Keratinocyte (primary cell): Measurements from ENCODE around the gene SLX4.

Source experiments
- CTCF ChIP-seq, 3 experiments: IDR thresholded peaks in 1 of 3; conservative IDR thresholded peaks in 1 of 3; optimal IDR thresholded peaks in 1 of 3; 2 replicates in 2 of 3; 3 replicates in 1 of 3; pipeline versions ENCODE3 to v1.5.1; 2011; ENCODE audit warnings: low read length in 3 of 3, mild to moderate bottlenecking in 3 of 3, moderate library complexity in 2 of 3, control low read depth in 1 of 3, inconsistent platforms in 1 of 3; ENCODE audit not compliant: insufficient read depth in 2 of 3; ENCODE audit errors: extremely low read depth in 1 of 3
- EZH2 ChIP-seq: IDR thresholded peaks from one replicate; pipeline ENCODE4 v1.6.1; 2012; ENCODE audit warnings: inconsistent platforms, mild to moderate bottlenecking, low read length, moderate library complexity

- no peak for TF ChIP-seq CTCF (optimal IDR thresholded peaks at IDR 0.05 in 1 of 3, IDR thresholded peaks at IDR 0.05 in 1 of 3, conservative IDR thresholded peaks at IDR 0.05 in 1 of 3; ENCODE audit: extremely low read depth in 1 of 3, insufficient read depth in 2 of 3, low read length in 3 of 3)
- no peak for TF ChIP-seq EZH2
These were observed 11.5 kb downstream of the SLX4 start for GRCh38 chr16:3599922-3600321.
